ENCODE data around the gene AGAP1.

- TF ChIP-seq CTCF (IDR thresholded peaks at IDR 0.05) (no peak), POLR2A (IDR thresholded peaks at IDR 0.05) (no peak), POLR2AphosphoS5 (IDR thresholded peaks at IDR 0.05; ENCODE audit: insufficient read depth in 1 of 2, low read depth in 1 of 2) (no peak)
Measured at GRCh38 chr2:235937936-235938335, 444.1 kb downstream of the AGAP1 start.

Data from vagina (tissue), 2 donors.